GM23338 (cell line): ENCODE measurements around the gene GPR61. TPM values are rescaled to one million over a fixed set of nuclear protein-coding genes. Genes with fewer than 3 reads are reported as not detected.

ENCODE experiments used
- ATAC-seq: fragments of 200-7000 bp; cut with Tn5 transposase; 3 replicates; pipeline ENCODE4 v1.9.1; 2020
- DNase-seq: peaks from one replicate; pipeline ENCODE4 v3.0.0-alpha.2; 2015; ENCODE audit warnings: low spot score
- H2AFZ ChIP-seq: fragments of 200-600 bp; sonication (generic); 2 replicates; pipeline ENCODE4 v1.8.0; 2016; ENCODE audit warnings: antibody characterized with exemption, mild to moderate bottlenecking, moderate library complexity
- H3F3A ChIP-seq: fragments of 200-600 bp; sonication (generic); replicated peaks from 2 replicates; pipeline ENCODE4 v1.8.0; 2017; ENCODE audit warnings: antibody characterized with exemption, mixed run types, low read depth
- H3K27ac ChIP-seq: fragments of 200-600 bp; sonication (generic); 2 replicates; pipeline ENCODE4 v1.6.1; 2016; ENCODE audit warnings: low read depth
- H3K27me3 ChIP-seq: fragments of 200-600 bp; sonication (generic); 2 replicates; pipeline ENCODE4 v1.8.0; 2016; ENCODE audit warnings: mild to moderate bottlenecking, mixed run types, moderate library complexity; ENCODE audit not compliant: insufficient read depth
- H3K36me3 ChIP-seq: fragments of 200-600 bp; sonication (generic); 2 replicates; pipeline ENCODE4 v1.8.0; 2016; ENCODE audit warnings: mild to moderate bottlenecking; ENCODE audit not compliant: insufficient read depth
- H3K4me1 ChIP-seq: fragments of 200-600 bp; sonication (generic); 2 replicates; pipeline ENCODE4 v1.8.0; 2016; ENCODE audit warnings: mild to moderate bottlenecking, moderate library complexity; ENCODE audit not compliant: insufficient read depth
- H3K4me2 ChIP-seq: fragments of 200-600 bp; sonication (generic); 2 replicates; pipeline ENCODE4 v1.7.1; 2017; ENCODE audit warnings: mixed run types
- H3K4me3 ChIP-seq: fragments of 200-600 bp; sonication (generic); 2 replicates; pipeline ENCODE4 v1.6.1; 2016; ENCODE audit warnings: mixed run types
- H3K79me2 ChIP-seq: fragments of 200-600 bp; sonication (generic); replicated peaks from 2 replicates; pipeline ENCODE4 v1.8.0; 2017; ENCODE audit warnings: mild to moderate bottlenecking; ENCODE audit not compliant: insufficient read depth
- H3K9me2 ChIP-seq: fragments of 200-600 bp; sonication (generic); 2 replicates; pipeline ENCODE4 v1.8.0; 2017; ENCODE audit not compliant: insufficient read depth
- H4K20me1 ChIP-seq: fragments of 200-600 bp; sonication (generic); replicated peaks from 2 replicates; pipeline ENCODE4 v1.8.0; 2017; ENCODE audit warnings: mild to moderate bottlenecking; ENCODE audit not compliant: insufficient read depth
- H3K27ac Mint-ChIP-seq: 2 replicates; pipeline ENCODE4 v1.8.0; 2020; ENCODE audit warnings: inconsistent platforms, mild to moderate bottlenecking, moderate library complexity, mixed read lengths
- H3K27me3 Mint-ChIP-seq: 3 replicates; pipeline ENCODE4 v1.8.0; 2022; ENCODE audit warnings: low read depth, mild to moderate bottlenecking, moderate library complexity, mixed read lengths, inconsistent platforms; ENCODE audit not compliant: insufficient read depth, poor library complexity
- H3K36me3 Mint-ChIP-seq: 3 replicates; pipeline ENCODE4 v1.8.0; 2021; ENCODE audit warnings: low read depth, mild to moderate bottlenecking, inconsistent platforms, moderate library complexity, mixed read lengths
- H3K4me1 Mint-ChIP-seq: 3 replicates; pipeline ENCODE4 v1.8.0; 2020; ENCODE audit warnings: mild to moderate bottlenecking, inconsistent platforms, mixed read lengths
- H3K4me3 Mint-ChIP-seq: 3 replicates; pipeline ENCODE4 v1.8.0; 2021; ENCODE audit warnings: moderate library complexity, mild to moderate bottlenecking, inconsistent platforms, mixed read lengths
- H3K9me3 Mint-ChIP-seq: 3 replicates; pipeline ENCODE4 v1.8.0; 2020; ENCODE audit warnings: moderate library complexity, mild to moderate bottlenecking, inconsistent platforms, mixed read lengths
- CREB1 ChIP-seq: fragments of 250-450 bp; sonication (Bioruptor Pico); IDR thresholded peaks from 2 replicates; pipeline ENCODE4 v1.5.0; 2020; ENCODE audit warnings: low read depth, mild to moderate bottlenecking, moderate library complexity
- CTCF ChIP-seq, 2 experiments: fragments of 200-600 bp in 1 of 2; sonication (generic) in 1 of 2; conservative IDR thresholded peaks; 2 replicates each; pipeline versions ENCODE4 v1.5.1 to v1.6.1; 2016 to 2017; ENCODE audit warnings: antibody characterized with exemption in 2 of 2, low read depth in 2 of 2, mild to moderate bottlenecking in 2 of 2, moderate library complexity in 1 of 2
- EZH2 ChIP-seq: fragments of 200-600 bp; sonication (generic); IDR thresholded peaks from one replicate; pipeline ENCODE4 v1.8.0; 2017; ENCODE audit warnings: antibody characterized with exemption, mild to moderate bottlenecking, low read depth; ENCODE audit not compliant: unreplicated experiment
- EZH2phosphoT487 ChIP-seq: fragments of 200-600 bp; sonication (generic); IDR thresholded peaks from one replicate; pipeline ENCODE4 v1.8.1; 2018; ENCODE audit warnings: antibody characterized with exemption; ENCODE audit not compliant: unreplicated experiment
- JUNB ChIP-seq: IDR thresholded peaks from one replicate; pipeline ENCODE4 v1.6.1; 2016; ENCODE audit warnings: antibody characterized with exemption; ENCODE audit not compliant: unreplicated experiment
- NANOG ChIP-seq: IDR thresholded peaks from 2 replicates; pipeline ENCODE4 v1.6.1; 2016; ENCODE audit warnings: antibody characterized with exemption, borderline replicate concordance
- POLR2AphosphoS5 ChIP-seq: IDR thresholded peaks from 2 replicates; pipeline ENCODE4 v1.6.1; 2016; ENCODE audit warnings: antibody characterized with exemption, low read depth
- STAT1 ChIP-seq: IDR thresholded peaks from one replicate; pipeline ENCODE4 v1.6.1; 2016; ENCODE audit warnings: antibody characterized with exemption; ENCODE audit not compliant: unreplicated experiment
- ZNF114 ChIP-seq: fragments of 250-450 bp; sonication (Bioruptor Pico); IDR thresholded peaks from 2 replicates; pipeline ENCODE4 v1.5.0; 2020; ENCODE audit warnings: mild to moderate bottlenecking, moderate library complexity
- ZNF462 ChIP-seq: fragments of 250-450 bp; sonication (Bioruptor Pico); IDR thresholded peaks from 2 replicates; pipeline ENCODE4 v1.5.0; 2020; ENCODE audit warnings: mild to moderate bottlenecking, moderate library complexity
- polyA plus RNA-seq: library from polyadenylated mRNA; unstranded; fragments of >200 nt; fragmentation: Nextera tagmentation; extraction: Ambion mirVana; gene quantifications from 2 replicates; pipeline ENCODE4 v1.2.1, GENCODE V29; 2016
- total RNA-seq: library from RNA; depleted of rRNA; stranded (reverse); fragments of >200 nt; shearing (Covaris generic); gene quantifications from 2 replicates; pipeline ENCODE4 v1.2.3, GENCODE V29; 2014

The GPR61 gene
- total and polyA plus RNA-seq, 2 experiments from 2014 or later: 0.13 TPM; not detected in 1

- H3F3A ChIP-seq: no peaks in the 10 kb centered on the region
- TF ChIP-seq JUNB (no peak), POLR2AphosphoS5 (no peak), CTCF (conservative IDR thresholded peaks at IDR 0.05; ENCODE audit: low read depth in 2 of 2) (no peak), ZNF114 (CRISPR knock-in tag) (no peak), ZNF462 (CRISPR knock-in tag) (no peak), CREB1 (CRISPR knock-in tag) (no peak), EZH2 (no peak), NANOG (no peak), STAT1 (no peak), EZH2phosphoT487 (no peak)
- no peaks in the 10 kb centered on the region for H4K20me1 ChIP-seq
- no peaks in the 10 kb centered on the region for H3K9me3 Mint-ChIP-seq
- H3K4me3 Mint-ChIP-seq: no peak overlapping the region
- H3K4me2 ChIP-seq: no peak overlapping the region
- no peak for ATAC-seq
- no peak overlapping the region for H3K27ac Mint-ChIP-seq
- H3K36me3 Mint-ChIP-seq: no peaks in the 10 kb centered on the region
- peaks cover 9% of the 10 kb centered on the region for H3K4me1 Mint-ChIP-seq
- H3K27ac ChIP-seq: no peak overlapping the region
- H3K27me3 ChIP-seq: no peaks in the 10 kb centered on the region
- no peaks in the 10 kb centered on the region for H3K79me2 ChIP-seq
- no peaks in the 10 kb centered on the region for H3K9me2 ChIP-seq
- no peak for DNase-seq
- no peak overlapping the region for H3K4me3 ChIP-seq
- no peaks in the 10 kb centered on the region for H3K4me1 ChIP-seq
- peaks cover 2% of the 10 kb centered on the region for H3K27me3 Mint-ChIP-seq
- H3K36me3 ChIP-seq: no peaks in the 10 kb centered on the region
- H2AFZ ChIP-seq: no peak overlapping the region
Measured at GRCh38 chr1:109541102-109541501, 1.4 kb downstream of the GPR61 start.
